Measurements from ENCODE around the gene HS1BP3.

HS1BP3 gene

DNA sequence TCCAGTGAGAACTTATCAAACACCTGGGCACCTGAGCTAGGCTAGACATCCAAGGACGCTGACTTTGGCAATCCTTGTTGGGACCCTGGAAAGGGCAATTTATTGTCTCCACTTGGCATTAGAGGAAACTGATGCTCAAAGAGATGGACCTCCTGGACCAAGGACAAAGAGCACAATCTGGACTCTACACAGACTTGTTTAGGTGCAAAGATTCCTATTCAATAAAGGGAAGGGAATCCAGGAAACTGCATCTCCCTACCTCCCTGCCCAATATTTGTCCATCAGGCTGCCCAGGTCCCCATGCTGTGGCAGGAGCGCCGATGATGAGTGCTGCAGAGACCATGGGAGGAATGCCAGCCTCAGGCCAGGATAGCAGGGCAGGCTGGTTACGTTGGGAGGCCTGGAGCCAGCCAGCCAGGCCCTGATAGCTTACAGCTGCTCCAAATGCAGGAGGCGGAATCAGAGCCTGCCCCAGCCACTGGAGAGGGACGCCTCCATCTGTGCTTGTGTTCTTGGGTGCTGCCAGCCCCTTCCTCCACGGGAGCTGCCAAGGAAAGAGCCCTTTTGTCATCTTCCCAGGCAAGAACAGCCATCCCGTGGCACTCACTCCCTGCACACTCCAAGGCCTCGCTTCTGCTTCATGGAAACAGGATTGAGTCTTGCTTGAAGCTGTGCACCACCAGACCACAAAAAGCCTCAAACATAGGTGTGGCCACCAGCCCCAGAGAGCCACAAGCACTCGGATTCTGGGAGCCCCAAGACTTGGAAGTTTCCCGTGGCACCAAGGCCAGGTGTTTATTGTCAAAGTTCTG, 60.0 kb downstream of the HS1BP3 start:
- Mint-ChIP-seq H3K4me1 (peaks cover 32% of the 10 kb centered on the region), H3K36me3 (ENCODE audit: low read depth) (no peaks in the 10 kb centered on the region), H3K27ac (peak overlapping the region in 2 of 3 experiments; percentile 27 to 67), H3K27me3 (ENCODE audit: low read depth) (peaks cover 6% of the 10 kb centered on the region), H3K4me3 (no peak overlapping the region), H3K9me3 (no peaks in the 10 kb centered on the region)
- TF ChIP-seq CTCF (IDR thresholded peaks at IDR 0.05; ENCODE audit: unreplicated experiment in 3 of 3), result no peak

DNA sequence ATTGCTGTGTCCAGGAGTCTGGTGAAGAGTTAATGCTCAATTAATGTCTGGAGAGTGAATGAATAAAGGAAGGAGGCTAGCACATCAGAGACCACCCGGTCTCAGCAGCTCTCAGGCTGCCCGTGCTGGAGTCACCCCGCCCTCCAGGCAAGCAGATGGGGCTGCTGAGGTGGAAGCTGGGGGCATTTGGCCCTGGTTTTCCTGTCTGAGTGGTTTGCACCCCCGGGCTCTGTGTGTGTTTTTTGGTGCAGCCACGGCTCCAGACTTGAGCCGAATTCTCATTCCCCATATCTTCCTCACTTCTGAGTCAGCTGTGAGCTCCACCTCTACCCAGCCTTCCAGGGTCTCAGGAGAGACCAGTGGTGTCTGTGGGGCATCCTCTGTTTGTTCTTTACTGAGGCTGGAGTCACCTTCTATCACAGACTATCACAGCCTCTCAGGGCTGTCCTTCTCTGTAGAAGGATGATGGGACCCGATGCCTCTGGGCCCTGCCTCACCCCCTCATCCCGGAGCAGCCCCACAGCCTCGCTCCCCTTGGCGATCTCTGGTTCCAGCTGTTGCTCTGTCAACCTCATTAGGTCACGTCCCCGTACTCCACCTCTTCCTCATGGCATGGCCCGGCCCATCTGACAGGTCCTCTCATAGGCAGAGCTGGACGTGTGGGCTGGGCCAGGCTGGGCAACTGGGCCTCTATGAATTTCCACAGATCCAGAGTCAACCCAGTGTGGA, 60.8 kb downstream of the HS1BP3 start:
- Mint-ChIP-seq H3K9me3 (no peaks in the 10 kb centered on the region), H3K4me3 (no peak overlapping the region), H3K27me3 (ENCODE audit: low read depth) (peaks cover 6% of the 10 kb centered on the region), H3K36me3 (ENCODE audit: low read depth) (no peaks in the 10 kb centered on the region), H3K27ac (peak overlapping the region in 2 of 3 experiments; percentile 10 to 27), H3K4me1 (peaks cover 33% of the 10 kb centered on the region)
- no peak for TF ChIP-seq CTCF (IDR thresholded peaks at IDR 0.05; ENCODE audit: unreplicated experiment in 3 of 3)

- TF ChIP-seq CTCF (IDR thresholded peaks at IDR 0.05; ENCODE audit: unreplicated experiment in 3 of 3), result no peak
- Mint-ChIP-seq H3K4me3 (no peak overlapping the region), H3K27ac (peak overlapping the region in 1 of 3 experiments; percentile 38), H3K27me3 (ENCODE audit: low read depth) (peaks cover 6% of the 10 kb centered on the region), H3K36me3 (ENCODE audit: low read depth) (no peaks in the 10 kb centered on the region), H3K9me3 (no peaks in the 10 kb centered on the region), H3K4me1 (peaks cover 40% of the 10 kb centered on the region)
These were observed 61.7 kb downstream of the HS1BP3 start for GRCh38 chr2:20588918-20589871.

- Mint-ChIP-seq H3K9me3 (no peaks in the 10 kb centered on the region), H3K36me3 (ENCODE audit: low read depth) (no peaks in the 10 kb centered on the region), H3K4me3 (no peak overlapping the region), H3K27me3 (ENCODE audit: low read depth) (peaks cover 3% of the 10 kb centered on the region), H3K27ac (peak overlapping the region; percentile 82 to 93 (median 93)), H3K4me1 (peaks cover 37% of the 10 kb centered on the region)
- no peak for TF ChIP-seq CTCF (IDR thresholded peaks at IDR 0.05; ENCODE audit: unreplicated experiment in 3 of 3)
These were observed 64.9 kb downstream of the HS1BP3 start for GRCh38 chr2:20585710-20586594.

DNA sequence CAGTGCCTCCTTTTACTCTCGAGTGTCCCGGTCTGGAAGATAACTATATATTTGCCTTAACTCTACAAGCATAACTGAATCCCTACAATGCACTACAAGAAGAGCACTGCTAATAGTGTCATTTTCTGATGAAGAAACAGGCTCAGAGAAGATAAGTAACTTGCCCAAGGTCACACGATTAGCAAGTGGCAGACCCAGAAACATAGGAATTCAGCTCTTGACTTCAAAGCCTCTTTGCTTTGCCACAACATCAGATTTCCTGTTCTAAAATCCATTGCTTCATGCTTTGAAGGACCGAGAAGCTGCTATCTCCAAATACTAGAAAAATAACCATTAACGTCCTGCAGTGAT, 65.6 kb downstream of the HS1BP3 start:
- Mint-ChIP-seq H3K9me3 (no peaks in the 10 kb centered on the region), H3K4me3 (no peak overlapping the region), H3K27me3 (ENCODE audit: low read depth) (peaks cover under 1% of the 10 kb centered on the region), H3K4me1 (peaks cover 31% of the 10 kb centered on the region), H3K36me3 (ENCODE audit: low read depth) (no peaks in the 10 kb centered on the region), H3K27ac (peak overlapping the region; percentile 82 to 93 (median 93))
- no peak for TF ChIP-seq CTCF (IDR thresholded peaks at IDR 0.05; ENCODE audit: unreplicated experiment in 3 of 3)

All from nephron (organoid).